GM18505 (cell line): ENCODE data around the gene CAMK2N2.

ENCODE experiments used
- ATAC-seq: cut with Tn5 transposase; IDR thresholded peaks from one replicate; pipeline ENCODE4 v1.9.1; 2021; ENCODE audit not compliant: unreplicated experiment
- POLR2A ChIP-seq: IDR thresholded peaks from 4 replicates; pipeline ENCODE4 v1.6.1; 2011; ENCODE audit warnings: borderline replicate concordance; ENCODE audit not compliant: insufficient read depth, insufficient read length; ENCODE audit errors: extremely low read depth

CAMK2N2 gene

GRCh38 chr3:184259396-184259877, 1.9 kb downstream of the CAMK2N2 start:
- no peak for ATAC-seq

GRCh38 chr3:184258926-184259325, 2.4 kb downstream of the CAMK2N2 start:
- no peak for ATAC-seq
- TF ChIP-seq POLR2A: no peak

More at GRCh38 chr3:184259396-184259877, 1.9 kb downstream of the CAMK2N2 start:
- TF ChIP-seq POLR2A: no peak

- TF ChIP-seq POLR2A: no peak
- no peak for ATAC-seq
Measured at GRCh38 chr3:184257083-184257915, 4.1 kb downstream of the CAMK2N2 start.

- ATAC-seq: no peak
- TF ChIP-seq POLR2A: no peak
Measured at GRCh38 chr3:184255291-184256039, 5.9 kb downstream of the CAMK2N2 start.

- ATAC-seq: peak; percentile 52
- no peak for TF ChIP-seq POLR2A
Measured at GRCh38 chr3:184250167-184250828, 11.1 kb downstream of the CAMK2N2 start.

GRCh38 chr3:184249412-184250166, 11.8 kb downstream of the CAMK2N2 start, which contains the start of gene EEF1AKMT4:
TSS of gene EEF1AKMT4 (plus strand) at chr3:184249672. CDS start at chr3:184249695, 23 bp downstream.
- TF ChIP-seq POLR2A: peak; percentile 61
- ATAC-seq: peak; percentile 83

- TF ChIP-seq POLR2A: peak; percentile 93
- peak; percentile 56 for ATAC-seq
Measured at GRCh38 chr3:184248454-184249411, 12.6 kb downstream of the CAMK2N2 start, which contains the start of gene ALG3. TSS of gene ALG3 (minus strand) at chr3:184248962. CDS start at chr3:184248940, 22 bp downstream.

GRCh38 chr3:184242297-184242685, 19.1 kb downstream of the CAMK2N2 start:
- no peak for ATAC-seq
- no peak for TF ChIP-seq POLR2A

- no peak for TF ChIP-seq POLR2A
- no peak for ATAC-seq
Measured at GRCh38 chr3:184241447-184242296, 19.7 kb downstream of the CAMK2N2 start.

- ATAC-seq: no peak
- no peak for TF ChIP-seq POLR2A
Measured at GRCh38 chr3:184241141-184241446, 20.3 kb downstream of the CAMK2N2 start.
